Parathyroid adenoma (tissue), 2 donors: ENCODE measurements around the gene CA7.

Source experiments
- H2AFZ ChIP-seq: fragments of 300-600 bp; sonication (generic); one replicate; pipeline ENCODE4 v1.7.0; 2017; ENCODE audit warnings: antibody characterized with exemption, mild to moderate bottlenecking
- H3K27ac ChIP-seq: fragments of 300-600 bp; sonication (generic); one replicate; pipeline ENCODE4 v1.7.0; 2017
- H3K27me3 ChIP-seq: fragments of 300-600 bp; sonication (generic); one replicate; pipeline ENCODE4 v1.7.0; 2017; ENCODE audit warnings: low read length; ENCODE audit not compliant: control insufficient read depth, insufficient read depth
- H3K36me3 ChIP-seq: fragments of 300-600 bp; sonication (generic); one replicate; pipeline ENCODE4 v1.7.0; 2017; ENCODE audit warnings: low read length; ENCODE audit not compliant: control insufficient read depth, insufficient read depth
- H3K4me1 ChIP-seq: fragments of 300-600 bp; sonication (generic); one replicate; pipeline ENCODE4 v1.7.0; 2017; ENCODE audit warnings: control low read depth
- H3K4me2 ChIP-seq: fragments of 300-600 bp; sonication (generic); one replicate; pipeline ENCODE4 v1.7.0; 2017; ENCODE audit warnings: low read length
- H3K4me3 ChIP-seq: fragments of 300-600 bp; sonication (generic); one replicate; pipeline ENCODE4 v1.7.0; 2017; ENCODE audit warnings: low read depth, low read length
- H3K79me2 ChIP-seq: fragments of 300-600 bp; sonication (generic); one replicate; pipeline ENCODE4 v1.7.0; 2017; ENCODE audit warnings: control low read depth
- H3K9ac ChIP-seq: fragments of 300-600 bp; sonication (generic); one replicate; pipeline ENCODE4 v1.7.0; 2017; ENCODE audit warnings: mild to moderate bottlenecking
- H3K9me3 ChIP-seq: fragments of 300-600 bp; sonication (generic); one replicate; pipeline ENCODE4 v1.7.0; 2017; ENCODE audit warnings: low read length; ENCODE audit not compliant: control insufficient read depth
- CTCF ChIP-seq: fragments of 300-600 bp; sonication (generic); IDR thresholded peaks from one replicate; pipeline ENCODE4 v1.7.0; 2017; ENCODE audit warnings: antibody characterized with exemption, mild to moderate bottlenecking
- donor health status: primary hyperparathyroidism.

CA7 gene

GRCh38 chr16:66846831-66847230 is 2.6 kb downstream of the CA7 start:
- no peaks in the 10 kb centered on the region for H3K9me3 ChIP-seq
- TF ChIP-seq CTCF = no peak
- no peak overlapping the region for H3K9ac ChIP-seq
- H3K4me3 ChIP-seq = no peak overlapping the region
- H3K27ac ChIP-seq = no peak overlapping the region
- H3K79me2 ChIP-seq = no peaks in the 10 kb centered on the region
- no peaks in the 10 kb centered on the region for H3K27me3 ChIP-seq
- no peak overlapping the region for H2AFZ ChIP-seq
- no peaks in the 10 kb centered on the region for H3K4me1 ChIP-seq
- no peak overlapping the region for H3K4me2 ChIP-seq
- H3K36me3 ChIP-seq = no peaks in the 10 kb centered on the region

GRCh38 chr16:66847533-66848067 is 3.4 kb downstream of the CA7 start:
- H3K4me1 ChIP-seq = no peaks in the 10 kb centered on the region
- no peaks in the 10 kb centered on the region for H3K79me2 ChIP-seq
- H3K4me3 ChIP-seq = no peak overlapping the region
- no peak overlapping the region for H2AFZ ChIP-seq
- H3K27me3 ChIP-seq = no peaks in the 10 kb centered on the region
- H3K36me3 ChIP-seq = no peaks in the 10 kb centered on the region
- no peak for TF ChIP-seq CTCF
- H3K4me2 ChIP-seq = no peak overlapping the region
- no peak overlapping the region for H3K27ac ChIP-seq
- no peaks in the 10 kb centered on the region for H3K9me3 ChIP-seq
- H3K9ac ChIP-seq = no peak overlapping the region

GRCh38 chr16:66848172-66848571 is 4.0 kb downstream of the CA7 start:
- H2AFZ ChIP-seq = no peak overlapping the region
- H3K4me2 ChIP-seq = no peak overlapping the region
- no peaks in the 10 kb centered on the region for H3K9me3 ChIP-seq
- H3K36me3 ChIP-seq = no peaks in the 10 kb centered on the region
- H3K27ac ChIP-seq = no peak overlapping the region
- no peaks in the 10 kb centered on the region for H3K27me3 ChIP-seq
- no peak for TF ChIP-seq CTCF
- no peak overlapping the region for H3K4me3 ChIP-seq
- no peak overlapping the region for H3K9ac ChIP-seq
- no peaks in the 10 kb centered on the region for H3K79me2 ChIP-seq
- no peaks in the 10 kb centered on the region for H3K4me1 ChIP-seq

- Histone ChIP-seq H3K27me3 (no peaks in the 10 kb centered on the region), H3K79me2 (no peaks in the 10 kb centered on the region), H3K4me1 (no peaks in the 10 kb centered on the region), H3K9me3 (no peaks in the 10 kb centered on the region), H3K9ac (no peak overlapping the region), H3K36me3 (no peaks in the 10 kb centered on the region), H3K4me2 (no peak overlapping the region), H3K27ac (no peak overlapping the region), H2AFZ (no peak overlapping the region), H3K4me3 (no peak overlapping the region)
- TF ChIP-seq CTCF = no peak
These were observed 4.8 kb downstream of the CA7 start for GRCh38 chr16:66849021-66849420.

- no peaks in the 10 kb centered on the region for H3K27me3 ChIP-seq
- H3K79me2 ChIP-seq = no peaks in the 10 kb centered on the region
- no peak for TF ChIP-seq CTCF
These were observed 5.3 kb downstream of the CA7 start for GRCh38 chr16:66849549-66849948.

More at GRCh38 chr16:66849549-66849948, 5.3 kb downstream of the CA7 start:
- Histone ChIP-seq H3K4me1 (no peaks in the 10 kb centered on the region), H3K9me3 (no peaks in the 10 kb centered on the region), H3K9ac (no peak overlapping the region), H3K36me3 (no peaks in the 10 kb centered on the region), H3K4me2 (no peak overlapping the region), H3K27ac (no peak overlapping the region), H2AFZ (no peak overlapping the region), H3K4me3 (no peak overlapping the region)
